ENCODE results near the gene FBXL7.

GRCh38 chr5:15850939-15851341 is 351.0 kb downstream of the FBXL7 start:
- no peak for TF ChIP-seq CTCF (IDR thresholded peaks at IDR 0.05)
- TF ChIP-seq POLR2A (IDR thresholded peaks at IDR 0.05), result no peak
